HTR-8/SVneo (cell line): ENCODE measurements around the gene SFT2D1.

Experiments
- DNase-seq: peaks from one replicate; pipeline ENCODE4 v3.0.0; 2011; ENCODE audit warnings: low spot score, mixed read lengths; ENCODE audit not compliant: insufficient read length
- FAIRE-seq: peaks from 2 replicates; lab custom pipeline; 2011; peaks lifted over from hg19 to GRCh38; lab: Jason Lieb, UNC

The SFT2D1 gene

GRCh38 chr6:166282394-166283032 lies 59.8 kb downstream of the SFT2D1 start:
- no peak for FAIRE-seq
- DNase-seq: no peak

DNA sequence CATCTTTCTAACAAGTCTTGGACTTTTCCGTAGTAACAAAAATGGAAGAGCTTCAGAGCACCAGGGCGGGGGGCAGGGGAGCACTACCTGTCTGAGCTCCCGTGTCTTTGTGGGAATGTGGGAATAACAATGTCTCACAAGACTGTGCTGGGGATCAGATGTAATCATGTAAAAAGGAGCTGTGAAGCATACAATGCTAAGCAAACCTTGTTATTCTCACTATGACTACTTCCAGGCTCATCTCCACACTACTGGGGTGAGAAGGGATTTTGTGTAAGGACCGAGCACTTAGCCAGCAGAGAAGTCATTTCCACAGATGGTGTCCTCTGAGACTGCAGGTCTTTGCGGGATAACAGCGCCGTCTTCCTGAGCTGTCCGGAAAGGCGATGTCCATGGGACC lies 61.2 kb downstream of the SFT2D1 start:
- FAIRE-seq (no peak), DNase-seq (no peak)

DNA sequence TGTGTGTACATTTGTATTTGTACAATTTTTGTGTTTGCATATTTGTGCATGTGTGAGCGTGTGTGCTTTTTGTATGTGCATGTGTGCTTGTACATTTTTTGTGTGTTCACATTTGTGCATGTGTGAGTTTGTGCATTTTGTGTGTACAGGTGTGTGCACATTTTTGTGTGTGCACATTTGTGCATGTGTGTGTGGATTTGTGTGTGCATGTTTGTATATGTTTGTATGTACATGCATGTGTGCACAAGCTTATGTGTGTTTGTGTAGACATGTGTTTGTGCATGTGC lies 63.0 kb downstream of the SFT2D1 start:
- DNase-seq (no peak), FAIRE-seq (no peak)

DNA sequence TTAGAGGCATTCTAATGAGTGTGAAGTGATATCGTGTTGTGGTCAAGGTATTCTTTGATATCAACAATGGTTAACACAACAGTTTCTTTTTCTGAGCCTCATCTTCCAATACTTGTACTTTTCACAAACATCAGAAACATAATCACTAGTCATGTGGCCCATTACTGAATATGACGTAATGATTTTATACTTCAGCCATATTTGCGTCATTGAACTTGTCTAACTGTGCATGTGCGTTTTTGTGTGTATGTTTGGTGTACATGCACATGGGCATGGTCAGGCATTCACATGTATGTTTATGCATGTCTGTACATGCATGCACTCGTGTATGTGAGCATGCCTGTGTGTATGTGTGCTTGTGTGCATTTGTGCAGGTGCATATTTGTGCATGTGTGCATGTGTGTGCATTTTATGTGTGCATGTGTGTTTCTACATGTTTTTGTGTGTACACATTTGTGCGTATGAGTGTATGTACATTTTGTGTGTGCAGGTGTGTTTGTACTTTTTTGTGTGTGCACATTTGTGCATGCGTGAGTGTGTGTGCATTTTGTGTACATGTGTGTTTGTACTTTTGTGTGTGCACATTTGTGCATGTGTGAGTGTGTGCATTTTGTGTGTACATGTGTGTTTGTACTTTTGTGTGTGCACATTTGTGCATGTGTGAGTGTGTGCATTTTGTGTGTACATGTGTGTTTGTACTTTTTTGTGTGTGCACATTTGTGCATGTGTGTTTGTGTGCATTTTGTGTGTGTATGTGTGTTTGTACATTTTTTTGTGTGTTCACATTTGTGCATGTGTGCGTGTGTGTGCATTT lies 63.6 kb downstream of the SFT2D1 start:
- FAIRE-seq: no peak

GRCh38 chr6:166277892-166278578 lies 64.3 kb downstream of the SFT2D1 start:
- FAIRE-seq: no peak
- DNase-seq: no peak

More for the DNA sequence above, 63.6 kb downstream of the SFT2D1 start:
- DNase-seq: no peak

DNA sequence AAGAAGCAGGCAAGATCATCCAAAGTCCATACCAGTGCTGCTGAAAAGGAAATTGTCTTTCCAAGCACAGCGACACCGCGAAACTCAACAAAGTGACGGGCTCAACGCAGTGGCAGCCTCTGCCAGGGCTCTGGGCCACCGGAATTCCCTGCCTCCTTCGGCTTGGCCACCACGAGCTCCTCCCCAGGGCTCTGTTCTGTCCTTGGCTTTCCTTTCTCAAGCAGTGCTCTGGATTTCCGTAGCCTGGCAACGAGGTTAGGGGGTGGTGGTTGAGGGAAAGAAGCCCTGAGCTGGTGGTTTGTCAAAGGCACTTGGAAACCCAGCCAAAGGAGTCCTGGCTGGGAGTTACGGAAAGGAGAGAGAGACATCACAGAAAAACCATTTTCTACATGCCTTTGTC lies 65.3 kb downstream of the SFT2D1 start:
- no peak for FAIRE-seq
- no peak for DNase-seq

DNA sequence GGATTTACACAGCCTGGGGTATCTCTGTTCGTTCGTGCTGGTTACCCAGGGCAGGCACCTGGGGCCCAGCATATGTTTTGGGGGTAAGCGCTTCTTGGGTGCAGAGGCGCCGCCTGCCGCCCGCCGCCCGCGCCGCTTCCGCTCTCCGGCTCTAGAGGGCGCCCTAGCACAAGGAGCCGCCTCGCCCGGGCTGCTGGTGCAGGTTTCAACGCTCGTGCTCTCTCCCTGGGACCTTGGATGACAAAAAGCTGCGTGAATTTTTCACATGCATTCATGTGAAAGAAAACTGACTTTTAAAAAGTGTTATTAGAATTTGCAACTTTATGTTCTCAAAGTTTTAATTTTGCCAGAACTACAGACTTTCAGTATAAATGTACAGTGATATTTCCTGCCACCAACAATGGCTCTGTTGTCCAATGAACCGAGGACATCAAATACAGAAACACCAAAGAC lies 66.6 kb downstream of the SFT2D1 start:
- FAIRE-seq: no peak
- peak; percentile 52 for DNase-seq

GRCh38 chr6:166274739-166275370 lies 67.5 kb downstream of the SFT2D1 start:
- FAIRE-seq: no peak
- no peak for DNase-seq

DNA sequence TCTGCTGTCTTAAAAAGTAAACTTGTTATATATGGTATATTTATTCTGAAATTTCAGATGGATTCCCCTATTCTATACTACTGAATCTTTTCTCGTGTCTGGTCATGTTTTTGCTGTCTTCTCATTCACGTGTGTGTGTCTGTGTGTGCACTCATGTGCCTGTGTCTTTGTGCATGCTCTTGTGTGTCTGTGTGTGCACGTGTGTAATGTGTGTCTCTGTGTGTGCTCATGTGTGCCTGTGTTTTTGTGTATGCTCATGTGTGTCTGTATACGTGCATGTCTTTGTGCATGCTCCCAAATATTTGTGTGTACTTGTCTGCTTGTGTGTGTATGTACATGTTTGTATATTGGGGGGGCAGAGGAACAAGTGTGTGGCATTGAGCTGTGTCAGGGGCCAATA lies 68.2 kb downstream of the SFT2D1 start:
- peak; percentile 55 for FAIRE-seq
- DNase-seq: no peak

DNA sequence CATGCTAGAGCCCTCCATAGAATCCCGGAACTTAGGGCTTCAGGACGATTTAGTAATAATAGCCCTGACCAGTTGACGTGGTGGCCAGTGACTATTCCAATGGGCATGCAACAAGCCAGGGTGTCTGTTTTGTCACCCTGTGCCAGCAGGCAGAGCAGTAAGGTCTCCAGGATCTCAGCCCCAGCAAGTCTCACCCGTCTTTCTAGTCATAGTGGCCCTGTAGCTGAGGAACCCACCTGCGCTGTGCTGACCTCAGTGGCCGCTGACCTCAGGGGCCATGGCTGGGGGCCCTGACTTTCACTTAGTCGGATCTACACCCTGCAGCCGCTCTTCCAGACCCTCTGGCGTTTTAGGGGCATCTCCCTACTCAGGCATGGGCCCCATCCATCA lies 71.0 kb downstream of the SFT2D1 start:
- FAIRE-seq: no peak

DNA sequence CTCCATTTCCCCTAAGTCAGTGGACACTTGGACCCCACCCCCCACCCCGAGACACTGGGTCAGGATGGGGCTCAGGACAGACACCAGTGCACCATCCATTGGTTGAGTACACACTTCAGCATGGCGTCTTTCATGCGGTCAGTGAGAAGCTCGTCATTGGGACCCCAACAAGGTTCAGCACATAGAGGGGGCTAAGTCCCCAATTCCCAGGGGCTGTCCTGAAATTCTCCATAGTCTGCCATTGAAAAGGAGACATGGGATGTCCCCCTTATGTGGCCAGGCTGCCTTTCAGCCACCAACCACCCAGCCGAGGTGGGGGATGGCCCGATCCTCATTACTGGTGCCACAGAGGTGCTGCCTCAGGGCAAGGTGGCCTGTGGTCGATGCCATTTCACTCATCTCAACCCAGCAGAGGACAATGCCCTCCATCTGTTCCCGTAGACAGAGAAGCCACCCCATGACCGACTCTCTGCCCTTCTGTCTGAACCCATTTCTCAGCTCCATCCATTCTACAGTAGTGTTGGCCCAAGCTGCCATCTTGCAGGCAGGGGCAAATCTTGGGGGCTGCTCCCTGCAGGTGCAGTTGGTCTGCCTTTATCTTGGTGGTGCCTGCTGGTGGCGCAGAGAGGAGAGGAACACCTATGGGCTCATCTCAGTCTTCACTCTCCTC lies 71.5 kb downstream of the SFT2D1 start:
- no peak for DNase-seq
- FAIRE-seq: no peak

More for the DNA sequence above, 71.0 kb downstream of the SFT2D1 start:
- DNase-seq: no peak
